Trophoblast cell (in vitro differentiated cells and primary cell): ENCODE results near the gene ADH1C.

Experiments used
- DNase-seq, 2 donors: peaks; one replicate each; pipeline ENCODE4 v3.0.0-alpha.2; 2016
- H2AFZ ChIP-seq: 2 replicates; pipeline ENCODE4 v1.6.1; 2013; ENCODE audit warnings: low read length, moderate library complexity, mild to moderate bottlenecking; ENCODE audit not compliant: insufficient read depth, poor library complexity
- H2AK5ac ChIP-seq: 2 replicates; pipeline ENCODE4 v1.6.1; 2013; ENCODE audit warnings: mild to moderate bottlenecking, low read length
- H2BK120ac ChIP-seq: 2 replicates; pipeline ENCODE4 v1.6.1; 2013; ENCODE audit warnings: low read length, mild to moderate bottlenecking, moderate library complexity; ENCODE audit not compliant: insufficient read depth, poor library complexity
- H2BK12ac ChIP-seq: 2 replicates; pipeline ENCODE4 v1.6.1; 2013; ENCODE audit warnings: mild to moderate bottlenecking, low read length, moderate library complexity
- H2BK5ac ChIP-seq: 2 replicates; pipeline ENCODE4 v1.6.1; 2013; ENCODE audit warnings: low read length, low read depth, moderate library complexity, mild to moderate bottlenecking; ENCODE audit not compliant: poor library complexity
- H3K14ac ChIP-seq: 2 replicates; pipeline ENCODE4 v1.6.1; 2013; ENCODE audit warnings: mild to moderate bottlenecking, low read length
- H3K18ac ChIP-seq: 2 replicates; pipeline ENCODE4 v1.6.1; 2013; ENCODE audit warnings: mild to moderate bottlenecking, low read length
- H3K23ac ChIP-seq: 2 replicates; pipeline ENCODE4 v1.6.1; 2013; ENCODE audit warnings: low read length
- H3K27ac ChIP-seq: 2 replicates; pipeline ENCODE4 v1.5.1; 2013; ENCODE audit warnings: low read depth, mild to moderate bottlenecking, inconsistent platforms, low read length, moderate library complexity
- H3K27me3 ChIP-seq: 2 replicates; pipeline ENCODE4 v1.6.1; 2013; ENCODE audit warnings: inconsistent platforms, mild to moderate bottlenecking, low read length, moderate library complexity; ENCODE audit not compliant: insufficient read depth
- H3K36me3 ChIP-seq, 2 experiments: 1 replicate in 1 of 2; 2 replicates in 1 of 2; pipeline ENCODE4 v1.6.1; 2013; ENCODE audit warnings: low read length in 2 of 2, mild to moderate bottlenecking in 2 of 2, moderate library complexity in 1 of 2; ENCODE audit not compliant: insufficient read depth in 2 of 2, control insufficient read depth in 1 of 2
- H3K4ac ChIP-seq: 2 replicates; pipeline ENCODE4 v1.6.1; 2013; ENCODE audit warnings: low read depth, mild to moderate bottlenecking, low read length, moderate library complexity
- H3K4me1 ChIP-seq, 2 experiments: 1 replicate in 1 of 2; 2 replicates in 1 of 2; pipeline ENCODE4 v1.6.1; 2013; ENCODE audit warnings: low read length in 2 of 2, mild to moderate bottlenecking in 2 of 2, moderate library complexity in 1 of 2; ENCODE audit not compliant: insufficient read depth in 2 of 2, control insufficient read depth in 1 of 2
- H3K4me2 ChIP-seq: 2 replicates; pipeline ENCODE4 v1.6.1; 2013; ENCODE audit warnings: inconsistent platforms, mild to moderate bottlenecking, low read length, moderate library complexity
- H3K4me3 ChIP-seq: 2 replicates; pipeline ENCODE4 v1.5.1; 2013; ENCODE audit warnings: mild to moderate bottlenecking, low read depth, low read length, inconsistent platforms
- H3K79me1 ChIP-seq: one replicate; pipeline ENCODE4 v1.6.1; 2013; ENCODE audit warnings: low read length
- H3K79me2 ChIP-seq: 2 replicates; pipeline ENCODE4 v1.6.1; 2013; ENCODE audit warnings: low read length, mild to moderate bottlenecking; ENCODE audit not compliant: control insufficient read depth, insufficient read depth, poor library complexity
- H3K9ac ChIP-seq: 2 replicates; pipeline ENCODE4 v1.6.1; 2013; ENCODE audit warnings: mild to moderate bottlenecking, low read length
- H3K9me3 ChIP-seq: 2 replicates; pipeline ENCODE4 v1.6.1; 2013; ENCODE audit warnings: low read depth, mild to moderate bottlenecking, control low read depth, inconsistent platforms, low read length; ENCODE audit not compliant: insufficient read depth
- H4K12ac ChIP-seq: 2 replicates; pipeline ENCODE4 v1.6.1; 2013; ENCODE audit warnings: low read depth, mild to moderate bottlenecking, low read length, moderate library complexity
- H4K8ac ChIP-seq: 2 replicates; pipeline ENCODE4 v1.6.1; 2013; ENCODE audit warnings: low read depth, mild to moderate bottlenecking, low read length, moderate library complexity
- H4K91ac ChIP-seq: one replicate; pipeline ENCODE4 v1.6.1; 2013; ENCODE audit warnings: low read depth, mild to moderate bottlenecking, low read length, moderate library complexity
- WGBS: extraction: QIAGEN DNeasy Blood & Tissue Kit; methylation state at CpG from one replicate; pipeline ENCODE4 v1.1.7; 2013; ENCODE audit warnings: missing lambda C conversion rate; ENCODE audit not compliant: insufficient read length, insufficient coverage; ENCODE audit errors: extremely low coverage; 5-methylcytosine and 5-hydroxymethylcytosine counted together

ADH1C gene

GRCh38 chr4:99324979-99325378 is 27.6 kb downstream of the ADH1C start:
- Histone ChIP-seq H3K14ac (no peak overlapping the region), H3K9me3 (peaks cover 2% of the 10 kb centered on the region), H3K23ac (no peak overlapping the region), H2BK120ac (no peak overlapping the region), H4K91ac (no peak overlapping the region), H2AFZ (no peak overlapping the region), H3K36me3 (no peaks in the 10 kb centered on the region), H3K27me3 (no peaks in the 10 kb centered on the region), H3K4me1 (no peaks in the 10 kb centered on the region), H2BK5ac (no peak overlapping the region), H3K4ac (no peak overlapping the region), H3K79me2 (no peaks in the 10 kb centered on the region), H2AK5ac (no peak overlapping the region), H3K18ac (no peak overlapping the region), H3K27ac (no peak overlapping the region), H4K8ac (no peak overlapping the region), H3K4me3 (no peak overlapping the region), H4K12ac (no peak overlapping the region), H3K79me1 (no peaks in the 10 kb centered on the region), H2BK12ac (no peak overlapping the region), H3K4me2 (no peak overlapping the region), H3K9ac (no peak overlapping the region)
- WGBS: no CpG with 5 or more reads among the region's 3 CpGs
- no peak for DNase-seq

- no peak overlapping the region for H3K4me3 ChIP-seq
- H2AK5ac ChIP-seq: no peak overlapping the region
- H3K23ac ChIP-seq: no peak overlapping the region
- H2BK12ac ChIP-seq: no peak overlapping the region
- no peaks in the 10 kb centered on the region for H3K36me3 ChIP-seq
- no peak overlapping the region for H2AFZ ChIP-seq
- H3K14ac ChIP-seq: no peak overlapping the region
- no peak overlapping the region for H4K12ac ChIP-seq
- H3K79me2 ChIP-seq: no peaks in the 10 kb centered on the region
- no CpG with 5 or more reads among the region's 1 CpG for WGBS
- H3K4me2 ChIP-seq: no peak overlapping the region
- no peak overlapping the region for H2BK5ac ChIP-seq
- H3K79me1 ChIP-seq: no peaks in the 10 kb centered on the region
- no peaks in the 10 kb centered on the region for H3K4me1 ChIP-seq
- DNase-seq: no peak
- no peak overlapping the region for H3K4ac ChIP-seq
- peaks cover 2% of the 10 kb centered on the region for H3K9me3 ChIP-seq
- no peak overlapping the region for H3K9ac ChIP-seq
- H4K91ac ChIP-seq: no peak overlapping the region
- H3K18ac ChIP-seq: no peak overlapping the region
- no peaks in the 10 kb centered on the region for H3K27me3 ChIP-seq
- H3K27ac ChIP-seq: no peak overlapping the region
- no peak overlapping the region for H4K8ac ChIP-seq
- no peak overlapping the region for H2BK120ac ChIP-seq
Measured at GRCh38 chr4:99324361-99324760, 28.2 kb downstream of the ADH1C start.

- Histone ChIP-seq H3K4ac (no peak overlapping the region), H2BK5ac (no peak overlapping the region), H4K12ac (no peak overlapping the region), H3K4me2 (no peak overlapping the region), H3K4me3 (no peak overlapping the region), H3K27me3 (no peaks in the 10 kb centered on the region), H3K14ac (no peak overlapping the region), H3K79me1 (no peaks in the 10 kb centered on the region), H2BK120ac (no peak overlapping the region), H4K91ac (no peak overlapping the region), H3K4me1 (no peaks in the 10 kb centered on the region), H2AFZ (no peak overlapping the region), H4K8ac (no peak overlapping the region), H3K9ac (no peak overlapping the region), H3K36me3 (no peaks in the 10 kb centered on the region), H3K23ac (no peak overlapping the region), H3K79me2 (no peaks in the 10 kb centered on the region), H2BK12ac (no peak overlapping the region), H3K18ac (no peak overlapping the region), H3K27ac (no peak overlapping the region), H2AK5ac (no peak overlapping the region), H3K9me3 (peaks cover 2% of the 10 kb centered on the region)
- WGBS: no CpG with 5 or more reads among the region's 1 CpG
- no peak for DNase-seq
Measured at GRCh38 chr4:99323756-99324155, 28.8 kb downstream of the ADH1C start.

GRCh38 chr4:99321241-99322191 is 31.0 kb downstream of the ADH1C start, which contains the start of gene ADH1B:
TSS of gene ADH1B (minus strand) at chr4:99321401. CDS start at chr4:99321331, 70 bp downstream.
- Histone ChIP-seq H3K4ac (no peak within 1 kb of the TSS), H3K4me1 (no peaks in the 10 kb centered on the region), H3K23ac (no peak within 1 kb of the TSS), H3K4me2 (no peak within 1 kb of the TSS), H3K14ac (no peak within 1 kb of the TSS), H3K79me1 (no peaks in the 10 kb centered on the region), H3K27me3 (no peaks in the 10 kb centered on the region), H2BK120ac (no peak within 1 kb of the TSS), H2BK5ac (no peak within 1 kb of the TSS), H2BK12ac (no peak within 1 kb of the TSS), H3K36me3 (no peaks in the 10 kb centered on the region), H3K18ac (no peak within 1 kb of the TSS), H2AFZ (no peak within 1 kb of the TSS), H3K4me3 (no peak within 1 kb of the TSS), H3K9ac (no peak within 1 kb of the TSS), H2AK5ac (no peak within 1 kb of the TSS), H3K79me2 (no peaks in the 10 kb centered on the region), H3K9me3 (no peaks in the 10 kb centered on the region), H4K12ac (no peak within 1 kb of the TSS), H4K8ac (no peak within 1 kb of the TSS), H3K27ac (no peak within 1 kb of the TSS), H4K91ac (no peak within 1 kb of the TSS)
- WGBS: no CpG with 5 or more reads among the region's 8 CpGs
- no peak for DNase-seq
